WERI-Rb-1 (cell line): ENCODE data around the gene ZC3H12D.

Source experiments
- DNase-seq: peaks from one replicate; pipeline ENCODE4 v3.0.0-alpha.2; 2020
- H3K27ac ChIP-seq: fragments of 250-450 bp; sonication (Bioruptor Pico); 2 replicates; pipeline ENCODE4 v1.5.1; 2020; ENCODE audit warnings: mild to moderate bottlenecking, moderate library complexity
- H3K27me3 ChIP-seq: fragments of 250-450 bp; sonication (Bioruptor Pico); 2 replicates; pipeline ENCODE4 v1.5.1; 2021; ENCODE audit warnings: mild to moderate bottlenecking, low read depth, moderate library complexity; ENCODE audit not compliant: insufficient read depth, severe bottlenecking
- H3K36me3 ChIP-seq: fragments of 250-450 bp; sonication (Bioruptor Pico); 2 replicates; pipeline ENCODE4 v1.5.1; 2020; ENCODE audit warnings: mild to moderate bottlenecking, moderate library complexity
- H3K4me3 ChIP-seq: 2 replicates; pipeline ENCODE4 v1.5.1; 2011; ENCODE audit warnings: low read depth, mild to moderate bottlenecking, control low read depth, low read length
- H3K9me3 ChIP-seq: fragments of 250-450 bp; sonication (Bioruptor Pico); 2 replicates; pipeline ENCODE4 v1.5.1; 2021; ENCODE audit warnings: mild to moderate bottlenecking, moderate library complexity; ENCODE audit not compliant: severe bottlenecking
- CTCF ChIP-seq: IDR thresholded peaks from 2 replicates; pipeline ENCODE4 v1.5.1; 2011; ENCODE audit warnings: low read depth, mild to moderate bottlenecking, control low read depth, inconsistent platforms, low read length

Gene ZC3H12D

GRCh38 chr6:149423964-149424440, 60.8 kb downstream of the ZC3H12D start:
- Histone ChIP-seq H3K4me3 (no peak overlapping the region), H3K27ac (no peak overlapping the region), H3K9me3 (no peaks in the 10 kb centered on the region), H3K27me3 (no peaks in the 10 kb centered on the region), H3K36me3 (no peaks in the 10 kb centered on the region)
- no peak for TF ChIP-seq CTCF
- DNase-seq, result no peak

GRCh38 chr6:149422581-149422980, 62.2 kb downstream of the ZC3H12D start:
- Histone ChIP-seq H3K36me3 (no peaks in the 10 kb centered on the region), H3K27me3 (no peaks in the 10 kb centered on the region), H3K4me3 (no peak overlapping the region), H3K9me3 (no peaks in the 10 kb centered on the region), H3K27ac (no peak overlapping the region)
- no peak for DNase-seq
- no peak for TF ChIP-seq CTCF

DNA sequence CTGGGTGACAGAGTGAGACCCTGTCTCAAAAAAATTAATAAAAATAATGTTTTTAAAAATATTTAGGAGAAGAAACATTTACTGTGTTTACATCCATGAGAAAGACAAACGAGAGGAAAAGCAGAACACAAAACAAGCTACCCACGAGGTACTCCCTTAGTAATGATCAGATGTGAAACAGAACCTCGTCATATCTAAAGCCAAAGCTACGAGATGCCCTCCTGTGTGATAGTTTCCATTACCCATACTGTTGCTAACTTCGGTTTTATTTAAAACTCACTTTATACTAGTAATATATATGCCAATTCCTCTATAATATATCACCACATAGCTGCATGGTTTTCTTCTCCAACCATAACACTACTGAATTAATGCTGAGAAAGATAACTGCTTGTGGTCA, 63.7 kb downstream of the ZC3H12D start:
- Histone ChIP-seq H3K4me3 (no peak overlapping the region), H3K27ac (no peak overlapping the region), H3K27me3 (no peaks in the 10 kb centered on the region), H3K9me3 (no peaks in the 10 kb centered on the region), H3K36me3 (no peaks in the 10 kb centered on the region)
- TF ChIP-seq CTCF, result no peak
- DNase-seq, result no peak

DNA sequence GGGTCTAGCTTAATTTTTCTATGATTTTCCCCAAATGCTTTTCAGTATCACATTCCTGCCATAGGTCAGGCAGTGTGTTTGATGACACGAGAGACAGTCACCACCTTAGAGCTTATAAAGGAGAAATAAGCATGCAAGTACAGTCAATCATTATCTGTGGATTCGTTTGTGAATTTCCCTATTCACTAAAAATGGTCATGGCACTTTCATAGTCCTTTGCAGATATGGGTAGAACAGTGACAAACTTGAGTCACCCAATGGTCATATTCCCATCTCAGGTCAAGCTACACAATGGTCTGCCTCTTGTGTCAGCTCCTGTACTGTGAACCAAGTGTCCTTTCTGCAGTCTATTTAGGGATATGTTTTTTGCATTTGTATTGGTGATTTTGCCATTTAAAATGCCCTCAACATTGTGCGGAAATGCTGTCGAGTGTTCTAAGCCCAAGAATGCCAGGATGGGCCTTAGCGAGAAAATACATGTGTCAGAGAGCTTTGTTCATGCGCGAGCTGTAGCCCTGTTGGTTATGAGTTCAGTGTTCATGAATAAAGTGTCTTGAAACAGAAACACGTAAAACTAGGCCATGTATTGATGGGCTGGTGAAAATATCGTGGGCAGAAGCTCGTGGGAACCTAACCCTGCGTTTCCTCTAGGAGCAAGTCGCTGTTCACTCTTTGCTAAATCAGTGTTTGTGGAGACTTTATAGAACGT, 65.0 kb downstream of the ZC3H12D start:
- no peaks in the 10 kb centered on the region for H3K9me3 ChIP-seq
- no peak for TF ChIP-seq CTCF
- no peak overlapping the region for H3K27ac ChIP-seq

GRCh38 chr6:149414821-149415220, 70.0 kb downstream of the ZC3H12D start:
- Histone ChIP-seq H3K9me3 (no peaks in the 10 kb centered on the region), H3K36me3 (peaks cover 8% of the 10 kb centered on the region)
- TF ChIP-seq CTCF, result no peak

More for the DNA sequence above, 65.0 kb downstream of the ZC3H12D start:
- H3K27me3 ChIP-seq, result no peaks in the 10 kb centered on the region
- no peaks in the 10 kb centered on the region for H3K36me3 ChIP-seq
- no peak overlapping the region for H3K4me3 ChIP-seq
- no peak for DNase-seq

GRCh38 chr6:149414009-149414408, 70.8 kb downstream of the ZC3H12D start:
- TF ChIP-seq CTCF, result no peak
- no peak for DNase-seq
- H3K9me3 ChIP-seq, result no peaks in the 10 kb centered on the region
- H3K4me3 ChIP-seq, result no peak overlapping the region
- no peak overlapping the region for H3K27ac ChIP-seq
- peaks cover 14% of the 10 kb centered on the region for H3K36me3 ChIP-seq
- no peaks in the 10 kb centered on the region for H3K27me3 ChIP-seq

More at GRCh38 chr6:149414821-149415220, 70.0 kb downstream of the ZC3H12D start:
- no peaks in the 10 kb centered on the region for H3K27me3 ChIP-seq
- DNase-seq, result no peak
- H3K27ac ChIP-seq, result no peak overlapping the region
- H3K4me3 ChIP-seq, result no peak overlapping the region
